ENCODE data around the gene TRIM9.
"Not testable (repeated sequence)": the region's sequence is repeated elsewhere in the genome, so short reads cannot be mapped to it uniquely, and the experiment has no call there.

The TRIM9 gene

GRCh38 chr14:50943261-50943942 is 151.5 kb downstream of the TRIM9 start:
- TF ChIP-seq ZNF274 (IDR thresholded peaks at IDR 0.05; ENCODE audit: low read depth, low read length), result no peak
- H3K4me3 ChIP-seq (ENCODE audit: low read length), result peak overlapping the region; percentile 79; the same call in 1 of the 2 replicates

- not testable (repeated sequence) for H3K4me3 ChIP-seq (ENCODE audit: low read length)
Measured at GRCh38 chr14:50941638-50942037, 153.3 kb downstream of the TRIM9 start.

- H3K4me3 ChIP-seq (ENCODE audit: low read length), result no peak overlapping the region
- no peak for TF ChIP-seq ZNF274 (IDR thresholded peaks at IDR 0.05; ENCODE audit: low read depth, low read length)
Measured at GRCh38 chr14:50941151-50941550, 153.8 kb downstream of the TRIM9 start.

- no peak for TF ChIP-seq ZNF274 (IDR thresholded peaks at IDR 0.05; ENCODE audit: low read depth, low read length)
- no peak overlapping the region for H3K4me3 ChIP-seq (ENCODE audit: low read length)
Measured at GRCh38 chr14:50937800-50938199, 157.1 kb downstream of the TRIM9 start.

GRCh38 chr14:50937325-50937724 is 157.6 kb downstream of the TRIM9 start:
- no peak for TF ChIP-seq ZNF274 (IDR thresholded peaks at IDR 0.05; ENCODE audit: low read depth, low read length)
- H3K4me3 ChIP-seq (ENCODE audit: low read length), result no peak overlapping the region

GRCh38 chr14:50936882-50937281 is 158.0 kb downstream of the TRIM9 start:
- TF ChIP-seq ZNF274 (IDR thresholded peaks at IDR 0.05; ENCODE audit: low read depth, low read length), result no peak
- no peak overlapping the region for H3K4me3 ChIP-seq (ENCODE audit: low read length)

GRCh38 chr14:50936016-50936340 is 158.9 kb downstream of the TRIM9 start:
- TF ChIP-seq ZNF274 (IDR thresholded peaks at IDR 0.05; ENCODE audit: low read depth, low read length), result no peak
- H3K4me3 ChIP-seq (ENCODE audit: low read length), result no peak overlapping the region

GRCh38 chr14:50935126-50936015 is 159.5 kb downstream of the TRIM9 start:
- TF ChIP-seq ZNF274 (IDR thresholded peaks at IDR 0.05; ENCODE audit: low read depth, low read length), result no peak
- no peak overlapping the region for H3K4me3 ChIP-seq (ENCODE audit: low read length)

GRCh38 chr14:50932592-50933495 is 162.1 kb downstream of the TRIM9 start:
- no peak overlapping the region for H3K4me3 ChIP-seq (ENCODE audit: low read length)
- TF ChIP-seq ZNF274 (IDR thresholded peaks at IDR 0.05; ENCODE audit: low read depth, low read length), result no peak

- no peak overlapping the region for H3K4me3 ChIP-seq (ENCODE audit: low read length)
- no peak for TF ChIP-seq ZNF274 (IDR thresholded peaks at IDR 0.05; ENCODE audit: low read depth, low read length)
Measured at GRCh38 chr14:50932156-50932555, 162.7 kb downstream of the TRIM9 start.

- no peak for TF ChIP-seq ZNF274 (IDR thresholded peaks at IDR 0.05; ENCODE audit: low read depth, low read length)
- H3K4me3 ChIP-seq (ENCODE audit: low read length), result no peak overlapping the region
Measured at GRCh38 chr14:50931559-50931958, 163.3 kb downstream of the TRIM9 start.

GRCh38 chr14:50929506-50929905 is 165.4 kb downstream of the TRIM9 start:
- TF ChIP-seq ZNF274 (IDR thresholded peaks at IDR 0.05; ENCODE audit: low read depth, low read length), result no peak
- H3K4me3 ChIP-seq (ENCODE audit: low read length), result no peak overlapping the region

GRCh38 chr14:50928002-50928635 is 166.8 kb downstream of the TRIM9 start:
- H3K4me3 ChIP-seq (ENCODE audit: low read length), result no peak overlapping the region
- no peak for TF ChIP-seq ZNF274 (IDR thresholded peaks at IDR 0.05; ENCODE audit: low read depth, low read length)

GRCh38 chr14:50926851-50927386 is 168.0 kb downstream of the TRIM9 start:
- no peak for TF ChIP-seq ZNF274 (IDR thresholded peaks at IDR 0.05; ENCODE audit: low read depth, low read length)
- H3K4me3 ChIP-seq (ENCODE audit: low read length), result no peak overlapping the region
